Endometrium (tissue), 2 donors: ENCODE results near the gene UGT1A3.

Experiments used
- FAIRE-seq: peaks from 2 replicates; lab custom pipeline; 2012; peaks lifted over from hg19 to GRCh38; lab: Jason Lieb, UNC
- donor health status: control.
- donor health status: control.

Gene UGT1A3

GRCh38 chr2:233796254-233796653, 67.4 kb downstream of the UGT1A3 start:
- FAIRE-seq = no peak

- FAIRE-seq = no peak
These were observed 69.7 kb downstream of the UGT1A3 start for GRCh38 chr2:233798335-233799086.

- no peak for FAIRE-seq
These were observed 70.3 kb downstream of the UGT1A3 start for GRCh38 chr2:233799087-233799665.

GRCh38 chr2:233799716-233800115, 70.9 kb downstream of the UGT1A3 start:
- no peak for FAIRE-seq

- no peak for FAIRE-seq
These were observed 71.4 kb downstream of the UGT1A3 start for GRCh38 chr2:233800208-233800607.

GRCh38 chr2:233801357-233802131, 72.7 kb downstream of the UGT1A3 start:
- no peak for FAIRE-seq

- no peak for FAIRE-seq
These were observed 73.4 kb downstream of the UGT1A3 start for GRCh38 chr2:233802132-233802815.

GRCh38 chr2:233803292-233803911, 74.6 kb downstream of the UGT1A3 start:
- no peak for FAIRE-seq

- no peak for FAIRE-seq
These were observed 75.2 kb downstream of the UGT1A3 start for GRCh38 chr2:233803994-233804393.

- FAIRE-seq = no peak
These were observed 78.5 kb downstream of the UGT1A3 start for GRCh38 chr2:233807215-233807865.

GRCh38 chr2:233807966-233808935, 79.4 kb downstream of the UGT1A3 start:
- no peak for FAIRE-seq

- no peak for FAIRE-seq
These were observed 81.5 kb downstream of the UGT1A3 start for GRCh38 chr2:233810385-233810784.

GRCh38 chr2:233811087-233811486, 82.2 kb downstream of the UGT1A3 start:
- no peak for FAIRE-seq

GRCh38 chr2:233811732-233812131, 82.9 kb downstream of the UGT1A3 start:
- no peak for FAIRE-seq

GRCh38 chr2:233813236-233814055, 84.6 kb downstream of the UGT1A3 start:
- FAIRE-seq = no peak

GRCh38 chr2:233814056-233814835, 85.4 kb downstream of the UGT1A3 start:
- FAIRE-seq = no peak

GRCh38 chr2:233815861-233816260, 87.0 kb downstream of the UGT1A3 start:
- no peak for FAIRE-seq

GRCh38 chr2:233816334-233816733, 87.5 kb downstream of the UGT1A3 start:
- no peak for FAIRE-seq

GRCh38 chr2:233816771-233817170, 87.9 kb downstream of the UGT1A3 start:
- no peak for FAIRE-seq
